Measurements from ENCODE around the gene DIS3L.

The DIS3L gene

DNA sequence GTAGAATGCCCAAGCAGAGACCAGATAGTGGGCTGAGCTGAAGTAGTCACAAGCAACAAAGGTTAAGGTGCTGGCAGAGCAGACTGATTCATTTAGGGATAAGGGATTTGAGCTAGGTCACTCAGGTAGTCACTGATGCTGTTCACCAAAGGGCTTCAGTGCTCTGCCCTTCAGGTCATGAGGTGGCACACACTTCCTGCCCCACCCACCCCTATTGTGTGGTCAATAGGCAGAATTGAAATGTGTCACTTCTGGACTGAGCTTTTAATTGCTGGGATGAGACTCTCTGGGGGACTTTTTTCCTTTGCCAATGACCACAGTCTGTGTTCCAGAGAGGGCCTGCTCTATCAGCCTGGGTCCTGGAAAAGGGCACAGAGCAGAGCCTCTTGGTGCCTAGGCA is 2.9 kb upstream of the DIS3L start:
- H3K4me3 ChIP-seq (ENCODE audit: low read depth, low read length) = no peak overlapping the region
- TF ChIP-seq, protein P1, sequence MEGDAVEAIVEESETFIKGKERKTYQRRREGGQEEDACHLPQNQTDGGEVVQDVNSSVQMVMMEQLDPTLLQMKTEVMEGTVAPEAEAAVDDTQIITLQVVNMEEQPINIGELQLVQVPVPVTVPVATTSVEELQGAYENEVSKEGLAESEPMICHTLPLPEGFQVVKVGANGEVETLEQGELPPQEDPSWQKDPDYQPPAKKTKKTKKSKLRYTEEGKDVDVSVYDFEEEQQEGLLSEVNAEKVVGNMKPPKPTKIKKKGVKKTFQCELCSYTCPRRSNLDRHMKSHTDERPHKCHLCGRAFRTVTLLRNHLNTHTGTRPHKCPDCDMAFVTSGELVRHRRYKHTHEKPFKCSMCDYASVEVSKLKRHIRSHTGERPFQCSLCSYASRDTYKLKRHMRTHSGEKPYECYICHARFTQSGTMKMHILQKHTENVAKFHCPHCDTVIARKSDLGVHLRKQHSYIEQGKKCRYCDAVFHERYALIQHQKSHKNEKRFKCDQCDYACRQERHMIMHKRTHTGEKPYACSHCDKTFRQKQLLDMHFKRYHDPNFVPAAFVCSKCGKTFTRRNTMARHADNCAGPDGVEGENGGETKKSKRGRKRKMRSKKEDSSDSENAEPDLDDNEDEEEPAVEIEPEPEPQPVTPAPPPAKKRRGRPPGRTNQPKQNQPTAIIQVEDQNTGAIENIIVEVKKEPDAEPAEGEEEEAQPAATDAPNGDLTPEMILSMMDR (IDR thresholded peaks at IDR 0.05; ENCODE audit: borderline replicate concordance, insufficient read depth, low read depth, low read length) = no peak

DNA sequence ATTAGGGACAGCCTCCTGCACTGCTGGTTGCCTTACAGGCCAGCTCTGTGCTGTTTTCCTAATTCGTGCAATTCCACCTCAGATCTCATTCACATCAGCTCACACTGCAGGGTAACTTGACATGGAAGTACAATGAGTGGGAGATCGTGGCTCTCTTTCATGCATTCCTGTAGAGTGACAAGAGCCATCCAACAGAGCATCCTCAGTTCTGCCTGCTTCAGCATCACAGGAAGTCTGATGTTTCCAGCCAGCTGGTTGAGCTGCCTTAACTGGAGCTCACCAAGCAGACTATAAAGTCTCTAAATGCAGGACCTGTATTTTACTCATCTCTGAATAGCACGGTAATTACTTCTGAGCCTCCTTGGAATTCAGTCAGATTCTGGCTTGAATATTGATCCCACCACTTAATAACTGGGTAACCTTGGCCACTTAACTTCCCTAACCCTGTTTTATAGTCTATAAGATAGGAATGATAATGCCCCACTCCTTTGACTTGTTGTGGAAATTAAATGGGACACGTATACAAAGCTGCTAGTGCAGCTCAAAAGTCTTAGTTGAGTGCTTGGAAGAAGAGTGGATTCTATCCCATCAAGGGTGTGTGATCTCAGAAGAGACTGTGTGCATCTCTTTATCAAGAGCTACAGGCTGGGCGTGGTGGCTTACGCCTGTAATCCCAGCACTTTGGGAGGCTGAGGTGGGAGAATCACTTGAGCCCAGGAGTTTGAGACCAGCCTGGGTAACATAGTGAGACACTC is 1.4 kb upstream of the DIS3L start:
- TF ChIP-seq, protein P1 (IDR thresholded peaks at IDR 0.05; ENCODE audit: borderline replicate concordance, insufficient read depth, low read depth, low read length) = no peak
- H3K4me3 ChIP-seq (ENCODE audit: low read depth, low read length) = no peak overlapping the region

DNA sequence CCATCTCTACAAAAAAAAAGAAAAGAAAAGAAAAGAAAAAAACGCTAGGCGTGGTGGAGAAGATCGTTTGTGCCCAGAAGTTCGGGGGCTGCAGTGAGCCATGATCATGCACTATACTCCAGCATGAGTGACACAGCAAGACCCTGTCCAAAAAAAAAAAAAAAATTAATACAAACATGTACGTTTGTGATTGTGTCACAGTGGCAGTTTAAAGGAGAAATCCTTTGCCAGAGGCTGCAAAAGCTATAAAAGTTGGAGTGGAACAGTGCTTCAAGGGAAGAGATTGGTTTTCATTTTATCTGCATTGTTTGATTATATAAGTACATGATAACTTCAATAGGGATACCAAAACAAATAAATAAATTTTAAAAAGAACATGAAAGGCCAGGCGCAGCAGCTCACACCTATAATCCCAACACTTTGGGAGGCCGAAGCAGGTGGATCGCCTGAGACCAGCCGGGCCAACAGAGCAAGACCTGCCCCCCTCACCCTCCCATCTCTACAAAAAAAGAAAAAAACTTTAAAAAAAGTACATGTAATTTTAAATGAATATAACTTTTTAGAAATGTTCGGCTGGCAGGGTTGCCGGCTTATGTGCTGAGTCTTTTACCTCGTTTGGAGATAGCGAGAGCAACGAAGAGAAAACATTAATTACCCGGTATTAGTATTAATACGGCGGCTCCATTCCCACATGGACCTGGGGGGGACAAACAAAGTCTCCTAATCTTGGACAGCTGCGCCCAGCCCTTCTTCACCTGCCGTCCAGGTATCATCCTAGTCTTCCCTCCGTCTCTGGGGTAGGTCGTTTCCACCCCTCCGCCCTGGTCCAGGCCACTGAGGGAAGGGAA is 573 bp upstream of the DIS3L start:
- TF ChIP-seq, protein P1 (IDR thresholded peaks at IDR 0.05; ENCODE audit: borderline replicate concordance, insufficient read depth, low read depth, low read length) = no peak
- peak overlapping the region; percentile 52 for H3K4me3 ChIP-seq (ENCODE audit: low read depth, low read length)

DNA sequence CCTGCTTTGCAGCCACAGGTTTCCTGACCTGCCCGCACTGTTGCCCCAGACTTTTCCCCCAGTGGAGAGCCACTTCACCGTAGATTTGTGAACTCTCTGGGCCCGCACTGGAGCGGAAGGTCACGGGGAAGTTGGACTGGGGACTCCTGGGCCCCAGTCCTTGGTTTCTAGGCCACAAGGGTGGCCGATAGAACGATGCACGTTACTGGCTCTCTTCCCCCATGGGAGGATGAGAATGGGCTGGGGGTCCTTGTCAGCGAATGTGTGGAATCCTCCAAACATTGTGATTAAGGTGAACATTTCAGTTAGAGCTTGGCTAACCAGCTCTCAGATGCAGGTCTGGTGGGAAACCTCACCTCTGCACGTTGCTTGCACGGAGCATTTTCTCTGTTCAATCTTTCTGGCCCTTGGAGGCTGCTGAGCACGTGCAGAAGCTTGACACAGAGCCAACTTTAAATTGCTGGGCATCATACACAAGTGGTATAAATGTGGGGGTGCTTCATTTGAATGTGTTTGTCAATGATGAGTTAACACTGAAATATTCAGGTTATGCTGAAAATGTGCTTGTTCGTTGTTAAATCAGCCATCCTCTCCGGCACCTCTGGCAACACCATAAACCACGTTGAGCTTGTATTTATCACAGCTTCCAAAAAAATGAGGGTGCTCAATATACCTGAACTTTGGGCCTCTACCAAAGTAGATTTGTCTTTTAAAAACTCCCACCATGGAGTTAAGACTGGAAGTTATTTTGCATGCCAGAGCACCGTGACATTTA is 976 bp downstream of the DIS3L start:
- peak overlapping the region; percentile 52 for H3K4me3 ChIP-seq (ENCODE audit: low read depth, low read length)
- TF ChIP-seq, protein P1 (IDR thresholded peaks at IDR 0.05; ENCODE audit: borderline replicate concordance, insufficient read depth, low read depth, low read length) = no peak

DNA sequence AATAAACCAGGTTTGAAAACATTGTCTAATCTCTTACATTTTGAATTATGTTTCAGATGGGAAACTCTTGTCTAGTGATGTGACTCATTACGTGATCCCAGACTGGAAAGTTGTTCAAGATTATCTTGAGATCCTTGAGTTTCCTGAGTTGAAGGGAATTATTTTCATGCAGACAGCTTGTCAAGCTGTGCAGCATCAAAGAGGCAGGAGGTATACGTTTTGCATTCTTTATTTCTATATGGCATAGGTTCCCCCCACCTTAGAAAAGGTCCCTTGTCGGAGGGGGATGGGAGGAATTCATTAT is 1.5 kb downstream of the DIS3L start:
- H3K4me3 ChIP-seq (ENCODE audit: low read depth, low read length) = peak overlapping the region; percentile 52
- TF ChIP-seq, protein P1 (IDR thresholded peaks at IDR 0.05; ENCODE audit: borderline replicate concordance, insufficient read depth, low read depth, low read length) = no peak

DNA sequence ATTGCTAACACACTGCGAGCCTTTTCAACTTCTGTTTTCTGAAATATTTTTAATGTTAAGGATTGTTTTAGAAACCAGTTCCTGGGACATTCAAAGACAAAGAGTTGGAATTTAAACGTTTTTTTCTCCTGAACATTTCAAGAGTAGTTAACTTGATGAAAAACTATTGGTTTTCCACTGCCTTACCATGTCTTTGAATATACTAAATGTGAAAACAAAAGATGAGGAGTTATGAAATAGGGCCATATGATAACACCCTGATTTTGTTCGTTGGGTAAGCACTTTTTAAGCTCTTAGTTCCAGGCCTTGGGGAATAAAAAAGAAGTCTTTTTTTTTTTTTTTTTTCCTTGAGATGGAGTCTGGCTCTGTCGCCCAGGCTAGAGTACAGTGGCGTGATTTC is 2.8 kb downstream of the DIS3L start:
- no peak overlapping the region for H3K4me3 ChIP-seq (ENCODE audit: low read depth, low read length)
- TF ChIP-seq, protein P1 (IDR thresholded peaks at IDR 0.05; ENCODE audit: borderline replicate concordance, insufficient read depth, low read depth, low read length) = no peak
